RWPE2 (cell line): ENCODE results near the gene DACH2.

ENCODE experiments used
- ATAC-seq: fragments of 200-7000 bp; cut with Tn5 transposase; 3 replicates; pipeline ENCODE4 v1.9.1; 2021; ENCODE audit warnings: low read depth
- DNase-seq: peaks from one replicate; pipeline ENCODE4 v3.0.0-alpha.2; 2020; ENCODE audit warnings: low spot score
- H3K27ac ChIP-seq: fragments of 450-650 bp; 2 replicates; pipeline ENCODE4 v1.5.1; 2017; ENCODE audit warnings: mild to moderate bottlenecking; ENCODE audit not compliant: poor library complexity, severe bottlenecking
- H3K27me3 ChIP-seq: fragments of 250-450 bp; sonication (Bioruptor Pico); 2 replicates; pipeline ENCODE4 v1.5.1; 2021; ENCODE audit warnings: mild to moderate bottlenecking, moderate library complexity; ENCODE audit not compliant: insufficient read depth, poor library complexity, severe bottlenecking
- H3K36me3 ChIP-seq: fragments of 250-450 bp; sonication (Bioruptor Pico); 2 replicates; pipeline ENCODE4 v1.5.1; 2020; ENCODE audit warnings: low read depth, mild to moderate bottlenecking, moderate library complexity
- H3K4me1 ChIP-seq: fragments of 250-450 bp; sonication (Bioruptor Pico); 2 replicates; pipeline ENCODE4 v1.5.1; 2021; ENCODE audit warnings: mild to moderate bottlenecking, moderate library complexity; ENCODE audit not compliant: insufficient read depth, poor library complexity, severe bottlenecking
- H3K4me3 ChIP-seq: fragments of 250-450 bp; sonication (Bioruptor Pico); 2 replicates; pipeline ENCODE4 v1.5.1; 2021; ENCODE audit warnings: mild to moderate bottlenecking, moderate library complexity; ENCODE audit not compliant: severe bottlenecking
- H3K9me3 ChIP-seq: fragments of 250-450 bp; sonication (Bioruptor Pico); 2 replicates; pipeline ENCODE4 v1.5.1; 2021; ENCODE audit warnings: mild to moderate bottlenecking, moderate library complexity; ENCODE audit not compliant: severe bottlenecking
- CTCF ChIP-seq: fragments of 450-650 bp; IDR thresholded peaks from one replicate; pipeline ENCODE4 v1.5.1; 2017; ENCODE audit warnings: mild to moderate bottlenecking, moderate library complexity; ENCODE audit not compliant: poor library complexity, severe bottlenecking

The DACH2 gene

DNA sequence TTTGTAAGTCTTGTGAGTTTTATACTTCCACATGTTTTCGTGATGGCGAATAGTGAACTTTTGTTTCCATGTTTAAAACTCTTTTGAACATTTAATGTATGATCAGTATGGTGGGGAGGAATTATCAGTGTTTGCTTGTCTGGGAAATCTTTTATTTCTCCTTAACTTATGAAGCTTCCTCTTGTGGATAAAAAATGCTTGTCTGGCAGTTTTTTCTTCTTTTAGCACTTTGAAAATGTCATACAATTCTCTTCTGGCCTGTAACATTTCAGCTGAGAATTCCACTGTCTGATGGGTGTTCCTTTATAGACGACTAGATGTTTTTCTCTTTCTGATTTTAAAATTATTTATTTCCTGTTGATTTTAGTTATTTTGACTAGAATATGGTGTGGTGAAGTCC lies 576.0 kb downstream of the DACH2 start:
- ATAC-seq (no peak), DNase-seq (no peak)
- no peak overlapping the region for H3K27ac ChIP-seq
- H3K36me3 ChIP-seq = no peaks in the 10 kb centered on the region
- H3K4me1 ChIP-seq = no peaks in the 10 kb centered on the region
- H3K4me3 ChIP-seq = no peak overlapping the region
- H3K27me3 ChIP-seq = no peaks in the 10 kb centered on the region
- H3K9me3 ChIP-seq = no peaks in the 10 kb centered on the region
- no peak for TF ChIP-seq CTCF

GRCh38 chrX:86747091-86747490 lies 598.8 kb downstream of the DACH2 start:
- Histone ChIP-seq H3K36me3 (no peaks in the 10 kb centered on the region), H3K9me3 (no peaks in the 10 kb centered on the region), H3K4me1 (no peaks in the 10 kb centered on the region), H3K4me3 (no peak overlapping the region), H3K27ac (no peak overlapping the region), H3K27me3 (no peaks in the 10 kb centered on the region)
- DNase-seq = no peak
- TF ChIP-seq CTCF = no peak
- ATAC-seq = no peak

DNA sequence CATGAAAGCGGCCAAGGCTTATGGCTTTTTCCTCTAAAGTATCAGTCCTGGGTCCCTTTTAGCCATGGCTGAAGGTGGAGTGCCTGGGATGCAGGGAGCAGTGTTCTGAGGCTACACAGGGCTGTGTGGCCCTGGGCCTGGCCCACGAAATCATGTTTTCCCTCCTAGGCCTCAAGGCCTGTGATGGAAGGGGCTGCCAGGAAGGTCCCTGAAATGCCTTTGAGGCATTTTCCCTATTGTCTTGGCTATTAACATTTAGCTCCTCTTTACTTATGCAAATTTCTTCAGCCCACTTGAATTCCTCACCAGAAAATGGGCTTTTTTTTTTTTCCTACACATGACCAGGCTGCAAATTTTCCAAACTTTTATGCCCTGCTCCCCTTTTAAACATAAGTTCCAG lies 657.0 kb downstream of the DACH2 start:
- Histone ChIP-seq H3K4me1 (no peaks in the 10 kb centered on the region), H3K4me3 (no peak overlapping the region), H3K27ac (no peak overlapping the region), H3K36me3 (no peaks in the 10 kb centered on the region), H3K9me3 (no peaks in the 10 kb centered on the region), H3K27me3 (no peaks in the 10 kb centered on the region)
- no peak for ATAC-seq
- DNase-seq = no peak
- no peak for TF ChIP-seq CTCF

DNA sequence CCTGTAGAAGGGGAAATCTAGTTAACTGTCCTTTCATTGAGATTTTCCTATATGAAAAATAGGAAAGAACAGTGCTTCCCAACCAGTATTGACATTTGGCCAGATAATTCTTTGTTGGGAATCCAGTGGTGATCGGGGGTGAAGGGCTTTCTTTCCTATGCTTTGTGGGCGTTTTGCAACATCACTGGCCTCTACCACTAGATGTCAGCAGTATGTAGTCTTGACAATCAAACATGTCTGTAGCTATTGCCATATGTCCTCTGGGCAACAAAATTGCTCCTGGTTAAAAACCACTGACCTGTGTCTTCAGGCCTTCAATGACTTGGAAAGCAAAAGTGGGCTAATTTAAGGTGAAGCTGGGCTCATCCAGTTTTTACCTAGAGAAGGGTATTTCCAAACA lies 658.5 kb downstream of the DACH2 start:
- DNase-seq (no peak), ATAC-seq (no peak)
- Histone ChIP-seq H3K36me3 (no peaks in the 10 kb centered on the region), H3K4me1 (no peaks in the 10 kb centered on the region), H3K4me3 (no peak overlapping the region), H3K27ac (no peak overlapping the region), H3K9me3 (no peaks in the 10 kb centered on the region), H3K27me3 (no peaks in the 10 kb centered on the region)
- TF ChIP-seq CTCF = peak; percentile 35

DNA sequence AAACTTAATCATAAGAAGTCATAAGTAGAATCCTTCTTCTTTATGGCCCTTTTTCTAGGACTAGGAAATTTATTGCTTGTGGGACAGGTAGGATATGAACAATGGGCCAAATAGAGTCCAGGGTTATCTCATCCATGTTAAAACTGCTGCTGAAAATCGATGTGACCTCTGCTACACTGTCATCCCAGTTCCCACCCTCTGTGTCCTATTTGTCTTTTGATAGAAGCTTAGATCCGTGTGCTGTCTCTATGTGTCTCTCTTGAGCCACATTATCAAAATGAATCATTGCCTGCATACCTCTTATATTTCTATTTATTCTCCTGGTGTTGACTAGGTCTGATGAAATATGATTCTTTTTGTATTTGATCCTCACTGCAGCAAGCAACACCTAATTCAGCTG lies 661.4 kb downstream of the DACH2 start:
- Histone ChIP-seq H3K4me3 (no peak overlapping the region), H3K27ac (no peak overlapping the region), H3K36me3 (no peaks in the 10 kb centered on the region), H3K9me3 (no peaks in the 10 kb centered on the region), H3K27me3 (no peaks in the 10 kb centered on the region), H3K4me1 (no peaks in the 10 kb centered on the region)
- no peak for TF ChIP-seq CTCF
- ATAC-seq (no peak), DNase-seq (no peak)
